ENCODE data around the gene PRSS1. TPM values are rescaled to one million over a fixed set of nuclear protein-coding genes. Genes with fewer than 3 reads are reported as not detected.

Gene PRSS1
- total and polyA plus RNA-seq, 2 of the 8 experiments (the other 6 are each of a cell fraction or from before 2014, with no cell fraction given) = 0.09 TPM; not detected in 1

GRCh38 chr7:142795339-142795863 is 46.1 kb downstream of the PRSS1 start (continued):
- peak in 1 of 2 experiments; percentile 86; a peak in 1 of 3 replicates for TF ChIP-seq EP300 (IDR thresholded peaks at IDR 0.05; ENCODE audit: borderline replicate concordance in 1 of 2, low read depth in 2 of 2, low read length in 2 of 2)
- TF ChIP-seq RFX5 (IDR thresholded peaks at IDR 0.05; ENCODE audit: borderline replicate concordance, low read depth, low read length) = no peak
- TF ChIP-seq KDM5A (IDR thresholded peaks at IDR 0.05; ENCODE audit: low read length) = no peak
- no peak for TF ChIP-seq CEBPB (IDR thresholded peaks at IDR 0.05; ENCODE audit: low read depth, low read length)
- 0 out of 2 replicates have a peak, but pooled peaks have one; percentile 36 for TF ChIP-seq TEAD4 (IDR thresholded peaks at IDR 0.05; ENCODE audit: low read depth, low read length)
- TF ChIP-seq, protein P1, sequence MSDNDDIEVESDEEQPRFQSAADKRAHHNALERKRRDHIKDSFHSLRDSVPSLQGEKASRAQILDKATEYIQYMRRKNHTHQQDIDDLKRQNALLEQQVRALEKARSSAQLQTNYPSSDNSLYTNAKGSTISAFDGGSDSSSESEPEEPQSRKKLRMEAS (IDR thresholded peaks at IDR 0.05) = no peak; the same call in 1 of the 2 replicates
- TF ChIP-seq SP4 (IDR thresholded peaks at IDR 0.05; ENCODE audit: low read length) = no peak
- TF ChIP-seq, protein P2, sequence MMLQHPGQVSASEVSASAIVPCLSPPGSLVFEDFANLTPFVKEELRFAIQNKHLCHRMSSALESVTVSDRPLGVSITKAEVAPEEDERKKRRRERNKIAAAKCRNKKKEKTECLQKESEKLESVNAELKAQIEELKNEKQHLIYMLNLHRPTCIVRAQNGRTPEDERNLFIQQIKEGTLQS (IDR thresholded peaks at IDR 0.05; ENCODE audit: insufficient read depth, low read depth, low read length) = no peak
- TF ChIP-seq SUZ12 (IDR thresholded peaks at IDR 0.05; ENCODE audit: low read length) = no peak
- no peak for TF ChIP-seq TAF7 (optimal IDR thresholded peaks at IDR 0.05; ENCODE audit: borderline replicate concordance, low read depth, low read length)
- TF ChIP-seq GTF2F1 (IDR thresholded peaks at IDR 0.05; ENCODE audit: borderline replicate concordance, low read depth, low read length) = no peak
- TF ChIP-seq MAFK (IDR thresholded peaks at IDR 0.05; ENCODE audit: low read depth, low read length) = no peak; the same call in 1 of the 2 replicates
- TF ChIP-seq KDM1A (IDR thresholded peaks at IDR 0.05; ENCODE audit: borderline replicate concordance, low read length) = no peak
- no peak for TF ChIP-seq PHF8 (conservative IDR thresholded peaks at IDR 0.05; ENCODE audit: low read depth, low read length)
- peak in 1 of 2 experiments; percentile 26; a peak in 1 of 4 replicates for TF ChIP-seq SIN3A (conservative IDR thresholded peaks at IDR 0.05 in 1 of 2, IDR thresholded peaks at IDR 0.05 in 1 of 2; ENCODE audit: low read depth in 1 of 2, low read length in 2 of 2)
- TF ChIP-seq SRF (IDR thresholded peaks at IDR 0.05; ENCODE audit: low read depth, low read length) = no peak
- TF ChIP-seq NANOG (IDR thresholded peaks at IDR 0.05; ENCODE audit: insufficient read depth, low read depth, low read length, poor library complexity, severe bottlenecking) = peak; percentile 57
- TF ChIP-seq EGR1 (IDR thresholded peaks at IDR 0.05; ENCODE audit: borderline replicate concordance, low read depth, low read length) = no peak
- TF ChIP-seq FOSL1 (IDR thresholded peaks at IDR 0.05; ENCODE audit: insufficient read depth, low read depth, low read length) = no peak
- no peak for TF ChIP-seq ZNF274 (IDR thresholded peaks at IDR 0.05; ENCODE audit: borderline replicate concordance, extremely low read depth, low read length)
- no peak for TF ChIP-seq POU5F1 (IDR thresholded peaks at IDR 0.05; ENCODE audit: low read depth, low read length)
- TF ChIP-seq TCF12 (IDR thresholded peaks at IDR 0.05; ENCODE audit: low read depth, low read length) = peak; percentile 93
- TF ChIP-seq CTBP2 (IDR thresholded peaks at IDR 0.05; ENCODE audit: borderline replicate concordance, insufficient read depth, insufficient read length, low read length) = peak; percentile 36
- no peak for TF ChIP-seq SAP30 (IDR thresholded peaks at IDR 0.05; ENCODE audit: insufficient read depth, insufficient replicate concordance, low read length)

Data from H1 (cell line).